GM12892 (cell line): ENCODE measurements around the gene RAMP2.

Experiments
- POLR2A ChIP-seq: IDR thresholded peaks from 2 replicates; pipeline ENCODE4 v1.6.1; 2011; ENCODE audit warnings: low read depth, low read length, control low read depth
- POLR2AphosphoS5 ChIP-seq: IDR thresholded peaks from 2 replicates; pipeline ENCODE4 v1.6.1; 2011; ENCODE audit warnings: low read depth, low read length, control low read depth
- TAF1 ChIP-seq: IDR thresholded peaks from 2 replicates; pipeline ENCODE4 v1.6.1; 2011; ENCODE audit warnings: low read depth, mild to moderate bottlenecking, control low read depth, low read length, borderline replicate concordance

DNA sequence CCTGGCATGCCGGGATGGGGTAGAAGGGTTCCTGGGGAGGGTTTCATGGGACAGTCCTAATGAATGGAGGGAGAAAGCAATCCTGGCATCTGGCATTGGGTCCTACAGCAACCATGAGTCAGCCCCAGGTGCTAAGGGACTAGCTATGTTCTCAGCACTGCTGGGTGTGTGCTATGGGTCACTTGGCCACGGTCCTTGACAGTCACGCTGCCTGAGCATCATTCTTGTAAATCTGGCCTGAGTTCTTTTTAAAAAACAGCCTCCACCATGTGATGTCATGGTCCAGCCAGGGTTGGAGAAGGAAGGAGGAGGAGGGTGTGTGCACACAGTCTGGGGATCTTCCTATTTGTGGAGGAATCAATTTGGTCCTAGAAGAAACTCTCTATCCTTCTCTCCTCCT lies 6.2 kb upstream of the RAMP2 start:
- TF ChIP-seq POLR2A (no peak), POLR2AphosphoS5 (no peak), TAF1 (no peak)
